ENCODE measurements around the gene CTTNBP2NL.

The CTTNBP2NL gene

DNA sequence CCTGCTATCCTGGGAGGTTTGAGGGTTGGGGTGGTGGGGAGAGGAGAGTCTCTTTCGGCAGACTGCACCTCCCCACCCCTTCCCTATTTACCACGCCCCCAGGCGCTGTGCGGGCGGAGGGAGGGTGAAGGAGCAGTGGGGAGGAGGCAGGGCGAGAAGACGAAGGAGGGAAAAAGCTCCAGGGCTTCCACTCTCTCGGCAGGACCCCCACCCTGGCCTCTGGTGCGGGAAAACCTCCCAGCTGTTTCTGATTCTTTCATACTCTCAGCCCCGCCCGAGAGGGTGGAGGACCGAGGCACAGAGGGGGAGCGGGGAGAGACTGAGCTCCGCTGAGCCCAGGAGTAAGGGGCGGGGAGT is 111.9 kb downstream of the CTTNBP2NL start:
- Histone ChIP-seq H3K27ac (ENCODE audit: extremely low read depth, low read depth, low read length) (no peak overlapping the region; the same call in 1 of the 2 replicates), H3K36me3 (ENCODE audit: control insufficient read depth in 2 of 2, insufficient read depth in 1 of 2, low read length in 2 of 2) (no peaks in the 10 kb centered on the region), H3K4me3 (ENCODE audit: low read depth, low read length) (peak overlapping the region; percentile 52), H3K4me1 (ENCODE audit: control insufficient read depth, insufficient read depth, low read length) (no peaks in the 10 kb centered on the region), H3K9me3 (ENCODE audit: control insufficient read depth, insufficient read depth, low read depth, low read length) (no peaks in the 10 kb centered on the region)
- ChIA-PET CTCF (interaction anchor here (1.0 to 1.8 kb wide), 2 partner anchors 15 to 20 kb away, joined by 3 to 4 read pairs; no protein-coding TSS in a partner anchor), POLR2A (interaction anchor here (0.7 to 1.1 kb wide), 3 partner anchors 11 to 112 kb away, joined by 3 to 4 read pairs (median 4); partner anchors contain the start of gene CTTNBP2NL)
- TF ChIP-seq ZNF623 (tag by site-specific recombination; IDR thresholded peaks at IDR 0.05) (no peak), HOXA7 (CRISPR knock-in tag; IDR thresholded peaks at IDR 0.05; ENCODE audit: borderline replicate concordance) (no peak), ZNF10 (tag by site-specific recombination; IDR thresholded peaks at IDR 0.05) (no peak), ZNF792 (tag by site-specific recombination; IDR thresholded peaks at IDR 0.05) (no peak), ELK4 (IDR thresholded peaks at IDR 0.05; ENCODE audit: borderline replicate concordance, low read depth, low read length) (no peak), KLF9 (tag by site-specific recombination; IDR thresholded peaks at IDR 0.05; ENCODE audit: low read depth) (peak; percentile 52; the same call in 1 of the 2 replicates), GLI4 (tag by site-specific recombination; IDR thresholded peaks at IDR 0.05) (no peak), KLF1 (tag by site-specific recombination; IDR thresholded peaks at IDR 0.05) (peak; percentile 36; the same call in 1 of the 2 replicates), SP2 (tag by site-specific recombination; IDR thresholded peaks at IDR 0.05) (peak; percentile 27), ZNF239 (tag by site-specific recombination; IDR thresholded peaks at IDR 0.05) (no peak), ZNF776 (tag by site-specific recombination; IDR thresholded peaks at IDR 0.05; ENCODE audit: borderline replicate concordance) (no peak), ZNF394 (tag by site-specific recombination; IDR thresholded peaks at IDR 0.05; ENCODE audit: borderline replicate concordance) (no peak), ZNF561 (tag by site-specific recombination; IDR thresholded peaks at IDR 0.05; ENCODE audit: borderline replicate concordance) (no peak), ZNF174 (tag by site-specific recombination; IDR thresholded peaks at IDR 0.05) (no peak), ZNF449 (tag by site-specific recombination; IDR thresholded peaks at IDR 0.05) (no peak), ZNF843 (tag by site-specific recombination; IDR thresholded peaks at IDR 0.05) (no peak), ZNF184 (tag by site-specific recombination; IDR thresholded peaks at IDR 0.05) (no peak), KLF16 (tag by site-specific recombination; IDR thresholded peaks at IDR 0.05) (no peak), EGR2 (tag by site-specific recombination; IDR thresholded peaks at IDR 0.05; ENCODE audit: low read depth) (no peak), SP7 (tag by site-specific recombination; IDR thresholded peaks at IDR 0.05) (no peak), MYNN (tag by site-specific recombination; IDR thresholded peaks at IDR 0.05; ENCODE audit: borderline replicate concordance) (no peak)
- TF ChIP-seq, protein P1, sequence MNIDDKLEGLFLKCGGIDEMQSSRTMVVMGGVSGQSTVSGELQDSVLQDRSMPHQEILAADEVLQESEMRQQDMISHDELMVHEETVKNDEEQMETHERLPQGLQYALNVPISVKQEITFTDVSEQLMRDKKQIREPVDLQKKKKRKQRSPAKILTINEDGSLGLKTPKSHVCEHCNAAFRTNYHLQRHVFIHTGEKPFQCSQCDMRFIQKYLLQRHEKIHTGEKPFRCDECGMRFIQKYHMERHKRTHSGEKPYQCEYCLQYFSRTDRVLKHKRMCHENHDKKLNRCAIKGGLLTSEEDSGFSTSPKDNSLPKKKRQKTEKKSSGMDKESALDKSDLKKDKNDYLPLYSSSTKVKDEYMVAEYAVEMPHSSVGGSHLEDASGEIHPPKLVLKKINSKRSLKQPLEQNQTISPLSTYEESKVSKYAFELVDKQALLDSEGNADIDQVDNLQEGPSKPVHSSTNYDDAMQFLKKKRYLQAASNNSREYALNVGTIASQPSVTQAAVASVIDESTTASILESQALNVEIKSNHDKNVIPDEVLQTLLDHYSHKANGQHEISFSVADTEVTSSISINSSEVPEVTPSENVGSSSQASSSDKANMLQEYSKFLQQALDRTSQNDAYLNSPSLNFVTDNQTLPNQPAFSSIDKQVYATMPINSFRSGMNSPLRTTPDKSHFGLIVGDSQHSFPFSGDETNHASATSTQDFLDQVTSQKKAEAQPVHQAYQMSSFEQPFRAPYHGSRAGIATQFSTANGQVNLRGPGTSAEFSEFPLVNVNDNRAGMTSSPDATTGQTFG (tag by site-specific recombination; IDR thresholded peaks at IDR 0.05; ENCODE audit: borderline replicate concordance), result no peak
- TF ChIP-seq, protein P2, sequence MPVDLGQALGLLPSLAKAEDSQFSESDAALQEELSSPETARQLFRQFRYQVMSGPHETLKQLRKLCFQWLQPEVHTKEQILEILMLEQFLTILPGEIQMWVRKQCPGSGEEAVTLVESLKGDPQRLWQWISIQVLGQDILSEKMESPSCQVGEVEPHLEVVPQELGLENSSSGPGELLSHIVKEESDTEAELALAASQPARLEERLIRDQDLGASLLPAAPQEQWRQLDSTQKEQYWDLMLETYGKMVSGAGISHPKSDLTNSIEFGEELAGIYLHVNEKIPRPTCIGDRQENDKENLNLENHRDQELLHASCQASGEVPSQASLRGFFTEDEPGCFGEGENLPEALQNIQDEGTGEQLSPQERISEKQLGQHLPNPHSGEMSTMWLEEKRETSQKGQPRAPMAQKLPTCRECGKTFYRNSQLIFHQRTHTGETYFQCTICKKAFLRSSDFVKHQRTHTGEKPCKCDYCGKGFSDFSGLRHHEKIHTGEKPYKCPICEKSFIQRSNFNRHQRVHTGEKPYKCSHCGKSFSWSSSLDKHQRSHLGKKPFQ (tag by site-specific recombination; IDR thresholded peaks at IDR 0.05), result no peak
- TF ChIP-seq, protein P3, sequence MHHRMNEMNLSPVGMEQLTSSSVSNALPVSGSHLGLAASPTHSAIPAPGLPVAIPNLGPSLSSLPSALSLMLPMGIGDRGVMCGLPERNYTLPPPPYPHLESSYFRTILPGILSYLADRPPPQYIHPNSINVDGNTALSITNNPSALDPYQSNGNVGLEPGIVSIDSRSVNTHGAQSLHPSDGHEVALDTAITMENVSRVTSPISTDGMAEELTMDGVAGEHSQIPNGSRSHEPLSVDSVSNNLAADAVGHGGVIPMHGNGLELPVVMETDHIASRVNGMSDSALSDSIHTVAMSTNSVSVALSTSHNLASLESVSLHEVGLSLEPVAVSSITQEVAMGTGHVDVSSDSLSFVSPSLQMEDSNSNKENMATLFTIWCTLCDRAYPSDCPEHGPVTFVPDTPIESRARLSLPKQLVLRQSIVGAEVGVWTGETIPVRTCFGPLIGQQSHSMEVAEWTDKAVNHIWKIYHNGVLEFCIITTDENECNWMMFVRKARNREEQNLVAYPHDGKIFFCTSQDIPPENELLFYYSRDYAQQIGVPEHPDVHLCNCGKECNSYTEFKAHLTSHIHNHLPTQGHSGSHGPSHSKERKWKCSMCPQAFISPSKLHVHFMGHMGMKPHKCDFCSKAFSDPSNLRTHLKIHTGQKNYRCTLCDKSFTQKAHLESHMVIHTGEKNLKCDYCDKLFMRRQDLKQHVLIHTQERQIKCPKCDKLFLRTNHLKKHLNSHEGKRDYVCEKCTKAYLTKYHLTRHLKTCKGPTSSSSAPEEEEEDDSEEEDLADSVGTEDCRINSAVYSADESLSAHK (tag by site-specific recombination; IDR thresholded peaks at IDR 0.05), result no peak
- TF ChIP-seq, protein P4, sequence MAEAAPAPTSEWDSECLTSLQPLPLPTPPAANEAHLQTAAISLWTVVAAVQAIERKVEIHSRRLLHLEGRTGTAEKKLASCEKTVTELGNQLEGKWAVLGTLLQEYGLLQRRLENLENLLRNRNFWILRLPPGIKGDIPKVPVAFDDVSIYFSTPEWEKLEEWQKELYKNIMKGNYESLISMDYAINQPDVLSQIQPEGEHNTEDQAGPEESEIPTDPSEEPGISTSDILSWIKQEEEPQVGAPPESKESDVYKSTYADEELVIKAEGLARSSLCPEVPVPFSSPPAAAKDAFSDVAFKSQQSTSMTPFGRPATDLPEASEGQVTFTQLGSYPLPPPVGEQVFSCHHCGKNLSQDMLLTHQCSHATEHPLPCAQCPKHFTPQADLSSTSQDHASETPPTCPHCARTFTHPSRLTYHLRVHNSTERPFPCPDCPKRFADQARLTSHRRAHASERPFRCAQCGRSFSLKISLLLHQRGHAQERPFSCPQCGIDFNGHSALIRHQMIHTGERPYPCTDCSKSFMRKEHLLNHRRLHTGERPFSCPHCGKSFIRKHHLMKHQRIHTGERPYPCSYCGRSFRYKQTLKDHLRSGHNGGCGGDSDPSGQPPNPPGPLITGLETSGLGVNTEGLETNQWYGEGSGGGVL (tag by site-specific recombination; IDR thresholded peaks at IDR 0.05), result peak; percentile 61

Measured in HEK293 (cell line).